IMR-90 (cell line): ENCODE results near the gene PRPF40B. TPM values are rescaled to one million over a fixed set of nuclear protein-coding genes. Genes with fewer than 3 reads are reported as not detected.
A peak's percentile ranks its signal among the peaks of the same experiment; 100 is the strongest.

Experiments used
- ATAC-seq: fragments of 200-7000 bp; cut with Tn5 transposase; 2 replicates; pipeline ENCODE4 v1.9.1; 2020; ENCODE audit warnings: low read depth, mild to moderate bottlenecking, moderate library complexity
- BruUV-seq: library from RNA; stranded (reverse); fragments of 400-500 nt; replicated peaks from 2 replicates; lab custom pipeline; 2021; lab: Mats Ljungman, UMichigan
- CTCF ChIA-PET: fragments of 300-600 bp; formaldehyde crosslinking; extraction: SDS; loops from one replicate; lab custom pipeline; 2021; ENCODE audit warnings: antibody characterized with exemption; lab: Yijun Ruan, JAX
- POLR2A ChIA-PET: fragments of 300-600 bp; sonication (Branson Sonifier 250); formaldehyde crosslinking; loops from one replicate; lab custom pipeline; 2022; ENCODE audit warnings: antibody characterized with exemption; ENCODE audit not compliant: unreplicated experiment; lab: Charles Lee
- DNase-seq: peaks from one replicate; pipeline ENCODE4 v3.0.0; 2013
- H2AFZ ChIP-seq: replicated peaks from 2 replicates; pipeline ENCODE3; 2013; ENCODE audit warnings: low read length, mild to moderate bottlenecking; ENCODE audit not compliant: poor library complexity
- H2AK5ac ChIP-seq: 2 replicates; pipeline ENCODE4 v1.6.1; 2013; ENCODE audit warnings: low read depth, low read length, inconsistent platforms
- H2AK9ac ChIP-seq: replicated peaks from 2 replicates; pipeline ENCODE3; 2013; ENCODE audit warnings: mild to moderate bottlenecking, low read depth, low read length, moderate library complexity; ENCODE audit not compliant: poor library complexity
- H2BK120ac ChIP-seq: 2 replicates; pipeline ENCODE4 v1.6.1; 2013; ENCODE audit warnings: low read depth, low read length, inconsistent platforms
- H2BK15ac ChIP-seq: 3 replicates; pipeline ENCODE4 v1.6.1; 2013; ENCODE audit warnings: low read depth, low read length, inconsistent platforms
- H2BK20ac ChIP-seq: 2 replicates; pipeline ENCODE4 v1.6.1; 2013; ENCODE audit warnings: low read depth, mild to moderate bottlenecking, inconsistent platforms, low read length, moderate library complexity
- H2BK5ac ChIP-seq: 2 replicates; pipeline ENCODE4 v1.6.1; 2013; ENCODE audit warnings: mild to moderate bottlenecking, low read depth, low read length, inconsistent platforms; ENCODE audit not compliant: poor library complexity, severe bottlenecking
- H3K14ac ChIP-seq: replicated peaks from 2 replicates; pipeline ENCODE4 v1.6.1; 2013; ENCODE audit warnings: low read depth, low read length, inconsistent platforms
- H3K18ac ChIP-seq: 2 replicates; pipeline ENCODE4 v1.6.1; 2013; ENCODE audit warnings: low read depth, low read length, control low read depth
- H3K23ac ChIP-seq: 2 replicates; pipeline ENCODE4 v1.6.1; 2013; ENCODE audit warnings: low read depth, low read length, inconsistent platforms
- H3K27ac ChIP-seq: 2 replicates; pipeline ENCODE4 v1.5.1; 2013; ENCODE audit warnings: mild to moderate bottlenecking, control low read depth, low read length; ENCODE audit not compliant: insufficient read depth
- H3K27me3 ChIP-seq: 2 replicates; pipeline ENCODE4 v1.6.1; 2013; ENCODE audit warnings: low read length; ENCODE audit not compliant: control insufficient read depth, insufficient read depth
- H3K36me3 ChIP-seq: 2 replicates; pipeline ENCODE4 v1.6.1; 2013; ENCODE audit warnings: low read length, mixed read lengths; ENCODE audit not compliant: control insufficient read depth, insufficient read depth
- H3K4ac ChIP-seq: 2 replicates; pipeline ENCODE4 v1.6.1; 2013; ENCODE audit warnings: low read depth, low read length, inconsistent platforms
- H3K4me1 ChIP-seq: 2 replicates; pipeline ENCODE4 v1.6.1; 2013; ENCODE audit warnings: low read length, mixed read lengths; ENCODE audit not compliant: control insufficient read depth, insufficient read depth
- H3K4me2 ChIP-seq: 2 replicates; pipeline ENCODE4 v1.6.1; 2013; ENCODE audit warnings: low read depth, mild to moderate bottlenecking, control low read depth, low read length, moderate library complexity
- H3K4me3 ChIP-seq: 2 replicates; pipeline ENCODE4 v1.5.1; 2013; ENCODE audit warnings: low read depth, mild to moderate bottlenecking, control low read depth, low read length, moderate library complexity; ENCODE audit not compliant: insufficient read depth
- H3K56ac ChIP-seq: 2 replicates; pipeline ENCODE4 v1.6.1; 2013; ENCODE audit warnings: low read length, inconsistent platforms; ENCODE audit not compliant: insufficient read depth; ENCODE audit errors: extremely low read depth
- H3K79me1 ChIP-seq, 2 experiments: 2 replicates each; pipeline ENCODE4 v1.6.1; 2013; ENCODE audit warnings: low read length in 2 of 2, inconsistent platforms in 1 of 2, low read depth in 1 of 2
- H3K9ac ChIP-seq: 2 replicates; pipeline ENCODE4 v1.6.1; 2013; ENCODE audit warnings: low read depth, low read length, control low read depth
- H3K9me1 ChIP-seq: 2 replicates; pipeline ENCODE4 v1.6.1; 2013; ENCODE audit warnings: low read length, inconsistent platforms; ENCODE audit not compliant: insufficient read depth
- H3K9me3 ChIP-seq: 2 replicates; pipeline ENCODE4 v1.6.1; 2013; ENCODE audit warnings: low read length; ENCODE audit not compliant: control insufficient read depth, insufficient read depth
- H4K20me1 ChIP-seq: 2 replicates; pipeline ENCODE4 v1.6.1; 2013; ENCODE audit warnings: low read length, inconsistent platforms; ENCODE audit not compliant: insufficient read depth
- H4K5ac ChIP-seq: 2 replicates; pipeline ENCODE4 v1.6.1; 2013; ENCODE audit warnings: mild to moderate bottlenecking, low read depth, low read length, control low read depth
- H4K8ac ChIP-seq, 2 experiments: 2 replicates each; pipeline ENCODE4 v1.6.1; 2013; ENCODE audit warnings: low read depth in 2 of 2, low read length in 2 of 2, control low read depth in 1 of 2, inconsistent platforms in 1 of 2
- H4K91ac ChIP-seq: 2 replicates; pipeline ENCODE4 v1.6.1; 2013; ENCODE audit warnings: low read depth, low read length, inconsistent platforms; ENCODE audit not compliant: insufficient read depth
- CHD1 ChIP-seq: IDR thresholded peaks from 2 replicates; pipeline ENCODE4 v1.6.1; 2012; ENCODE audit warnings: low read depth, low read length, improper control_type of control experiment
- MXI1 ChIP-seq: IDR thresholded peaks from 2 replicates; pipeline ENCODE4 v1.6.1; 2012; ENCODE audit warnings: low read depth, mild to moderate bottlenecking, low read length, moderate library complexity, borderline replicate concordance
- RCOR1 ChIP-seq: IDR thresholded peaks from 2 replicates; pipeline ENCODE4 v1.6.1; 2012; ENCODE audit warnings: mild to moderate bottlenecking, low read length, improper control_type of control experiment; ENCODE audit not compliant: insufficient replicate concordance
- WGBS, 2 experiments: methylation state at CpG; one replicate each; pipeline versions ENCODE4 v1.1.5 to v1.1.7; 2013; ENCODE audit warnings: missing lambda C conversion rate in 2 of 2; ENCODE audit not compliant: insufficient read length in 1 of 2; ENCODE audit errors: extremely low coverage in 2 of 2; 5-methylcytosine and 5-hydroxymethylcytosine counted together
- dilution Hi-C: fragments of 300-500 bp; cut with HindIII; formaldehyde crosslinking; loops from one replicate; pipeline ENCODE4 v1.14.3; 2018; ENCODE audit warnings: low sequenced_read_pairs; ENCODE audit not compliant: unreplicated experiment
- in situ Hi-C: fragments of 300-500 bp; cut with MboI; formaldehyde crosslinking; loops from 3 replicates; pipeline ENCODE4 v1.14.3; 2019; ENCODE audit warnings: low sequenced_read_pairs, inconsistent platforms, mixed read lengths
- intact Hi-C: fragments of 100-400 bp; cut with micrococcal nuclease; formaldehyde crosslinking; loops from 2 replicates; pipeline ENCODE4 v1.10.0; 2022
- polyA plus RNA-seq, 3 experiments: library from polyadenylated mRNA; depleted of rRNA; stranded (reverse); fragments of >200 nt; gene quantifications; 2 replicates each; pipeline ENCODE4 v1.2.3, GENCODE V29; 2012; ENCODE audit warnings: low replicate concordance in 1 of 3
- total RNA-seq: library from RNA; depleted of rRNA; stranded (reverse); fragments of >200 nt; gene quantifications from 2 replicates; pipeline ENCODE4 v1.2.3, GENCODE V29; 2012
- TF ChIP-seq, protein P1 (sequence below): conservative IDR thresholded peaks from 2 replicates; pipeline ENCODE4 v1.5.1; 2012; ENCODE audit warnings: mild to moderate bottlenecking, low read depth, low read length, improper control_type of control experiment

Gene PRPF40B
- total and polyA plus RNA-seq, 2 of the 4 experiments (the other 2 are of a cell fraction) = 5.0 to 11.8 TPM

DNA sequence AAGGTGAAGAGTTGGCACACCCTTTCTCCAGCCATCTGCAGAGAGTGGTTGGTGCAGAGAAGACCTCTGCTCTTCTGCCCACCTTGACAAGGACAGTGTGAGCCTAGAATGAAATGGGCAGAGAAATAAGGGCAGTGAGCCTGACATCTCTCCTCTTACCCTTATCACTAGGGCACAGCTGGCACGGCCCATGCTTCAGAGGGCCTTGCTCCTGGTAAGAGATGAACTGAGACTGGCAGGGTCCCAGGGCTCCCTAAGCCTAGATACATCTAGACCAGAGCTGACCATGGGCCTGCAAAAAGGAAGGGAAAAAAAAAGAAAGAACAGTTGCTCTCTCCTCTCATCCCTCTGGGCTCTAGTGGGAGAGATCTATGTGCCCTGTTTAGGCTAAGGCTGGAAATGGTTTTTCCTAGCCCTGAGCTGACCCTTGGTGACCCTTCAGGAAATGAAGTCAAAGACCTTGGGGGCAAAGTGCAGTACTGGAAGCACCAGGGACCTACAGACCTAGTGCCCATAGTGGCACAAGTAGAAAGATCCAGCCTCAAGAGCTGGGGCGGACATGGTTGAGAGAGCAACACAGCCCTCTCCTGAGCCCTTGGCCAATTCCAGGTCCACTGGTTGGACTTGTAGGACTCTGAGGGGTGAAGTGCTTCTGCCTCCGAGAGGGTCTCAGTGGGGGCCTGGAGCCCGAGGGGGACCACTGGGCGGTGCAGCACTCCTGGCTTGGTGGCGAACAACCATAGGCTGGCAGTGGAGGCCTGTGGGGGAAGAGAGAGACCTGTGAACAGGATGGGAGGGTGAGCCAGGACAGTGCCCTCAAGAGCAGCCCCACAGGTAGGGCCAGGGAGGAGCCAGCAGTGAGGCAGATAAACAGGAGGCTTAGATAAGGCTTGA is 22.0 kb downstream of the PRPF40B start:
- CTCF ChIA-PET = interaction anchor here (0.6 to 2.2 kb wide), 5 partner anchors 22 to 658 kb away, joined by 3 to 5 read pairs (median 4); partner anchors contain the start of gene PRPF40B
- BruUV-seq = no TSS peak

More for the DNA sequence above, 22.0 kb downstream of the PRPF40B start:
- WGBS, 2 experiments = 93% methylated on average over 3 of the region's 6 CpGs; no CpG with 5 or more reads in 1 of the 2 experiments
- H2BK120ac ChIP-seq = no peak overlapping the region
- no peak overlapping the region for H3K23ac ChIP-seq
- no peak overlapping the region for H3K4ac ChIP-seq
- H3K79me1 ChIP-seq = no peaks in the 10 kb centered on the region
- H3K9me1 ChIP-seq = 0 out of 2 replicates have a peak, but pooled peaks cover 3% of the 10 kb centered on the region
- TF ChIP-seq RCOR1 (no peak), CHD1 (no peak), MXI1 (no peak)
- TF ChIP-seq, protein P1, sequence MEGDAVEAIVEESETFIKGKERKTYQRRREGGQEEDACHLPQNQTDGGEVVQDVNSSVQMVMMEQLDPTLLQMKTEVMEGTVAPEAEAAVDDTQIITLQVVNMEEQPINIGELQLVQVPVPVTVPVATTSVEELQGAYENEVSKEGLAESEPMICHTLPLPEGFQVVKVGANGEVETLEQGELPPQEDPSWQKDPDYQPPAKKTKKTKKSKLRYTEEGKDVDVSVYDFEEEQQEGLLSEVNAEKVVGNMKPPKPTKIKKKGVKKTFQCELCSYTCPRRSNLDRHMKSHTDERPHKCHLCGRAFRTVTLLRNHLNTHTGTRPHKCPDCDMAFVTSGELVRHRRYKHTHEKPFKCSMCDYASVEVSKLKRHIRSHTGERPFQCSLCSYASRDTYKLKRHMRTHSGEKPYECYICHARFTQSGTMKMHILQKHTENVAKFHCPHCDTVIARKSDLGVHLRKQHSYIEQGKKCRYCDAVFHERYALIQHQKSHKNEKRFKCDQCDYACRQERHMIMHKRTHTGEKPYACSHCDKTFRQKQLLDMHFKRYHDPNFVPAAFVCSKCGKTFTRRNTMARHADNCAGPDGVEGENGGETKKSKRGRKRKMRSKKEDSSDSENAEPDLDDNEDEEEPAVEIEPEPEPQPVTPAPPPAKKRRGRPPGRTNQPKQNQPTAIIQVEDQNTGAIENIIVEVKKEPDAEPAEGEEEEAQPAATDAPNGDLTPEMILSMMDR = no peak
- in situ Hi-C loops = no loop called here
- H2BK15ac ChIP-seq = no peak overlapping the region
- no peak overlapping the region for H4K91ac ChIP-seq
- no peak overlapping the region for H3K4me2 ChIP-seq
- H2AFZ ChIP-seq = no peak overlapping the region
- H4K5ac ChIP-seq = no peak overlapping the region
- H2AK9ac ChIP-seq = no peak overlapping the region
- dilution Hi-C loops = no loop called here
- intact Hi-C loops = no loop called here
- H3K4me1 ChIP-seq = no peaks in the 10 kb centered on the region
- ATAC-seq = no peak
- 0 out of 2 replicates have a peak, but pooled peaks cover 4% of the 10 kb centered on the region for H4K20me1 ChIP-seq
- H3K4me3 ChIP-seq = no peak overlapping the region
- H3K14ac ChIP-seq = no peak overlapping the region
- 0 out of 2 replicates have a peak overlapping the region, but pooled peaks have one; percentile 1 for H2AK5ac ChIP-seq
- no peak overlapping the region for H2BK20ac ChIP-seq
- H3K9ac ChIP-seq = no peak overlapping the region
- no peak overlapping the region for H4K8ac ChIP-seq
- POLR2A ChIA-PET = interaction anchor here (0.5 to 0.6 kb wide), 2 partner anchors 10 to 1744 kb away, joined by 4 to 5 read pairs; no protein-coding TSS in a partner anchor
- DNase-seq = no peak
- H2BK5ac ChIP-seq = no peak overlapping the region
- H3K27ac ChIP-seq = no peak overlapping the region
- peaks cover 69% of the 10 kb centered on the region for H3K36me3 ChIP-seq
- no peak overlapping the region for H3K18ac ChIP-seq
- no peaks in the 10 kb centered on the region for H3K9me3 ChIP-seq
- H3K56ac ChIP-seq = no peak overlapping the region
- no peaks in the 10 kb centered on the region for H3K27me3 ChIP-seq
